Neuronal stem cell (in vitro differentiated cells): ENCODE data around the gene IFNA6.
"Not testable (repeated sequence)": the region's sequence is repeated elsewhere in the genome, so short reads cannot be mapped to it uniquely, and the experiment has no call there.

Experiments used
- DNase-seq: peaks from one replicate; pipeline ENCODE4 v3.0.0-alpha.2; 2013; ENCODE audit warnings: low spot score
- H2AFZ ChIP-seq: one replicate; pipeline ENCODE4 v1.6.1; 2013; ENCODE audit warnings: mild to moderate bottlenecking, low read length, inconsistent platforms
- H2AK5ac ChIP-seq: 2 replicates; pipeline ENCODE4 v1.6.1; 2013; ENCODE audit warnings: low read depth, mild to moderate bottlenecking, inconsistent platforms, low read length, moderate library complexity, mixed read lengths
- H2BK120ac ChIP-seq: 2 replicates; pipeline ENCODE4 v1.6.1; 2013; ENCODE audit warnings: low read depth, mild to moderate bottlenecking, inconsistent platforms, low read length, moderate library complexity, mixed read lengths
- H2BK12ac ChIP-seq: one replicate; pipeline ENCODE4 v1.6.1; 2013; ENCODE audit warnings: low read length, inconsistent platforms
- H2BK15ac ChIP-seq: 2 replicates; pipeline ENCODE4 v1.6.1; 2013; ENCODE audit warnings: mild to moderate bottlenecking, low read length, inconsistent platforms, mixed read lengths
- H2BK5ac ChIP-seq: one replicate; pipeline ENCODE4 v1.6.1; 2013; ENCODE audit warnings: inconsistent platforms, mild to moderate bottlenecking, low read length, moderate library complexity
- H3K14ac ChIP-seq: one replicate; pipeline ENCODE4 v1.6.1; 2013; ENCODE audit warnings: low read length, inconsistent platforms
- H3K18ac ChIP-seq: 2 replicates; pipeline ENCODE4 v1.6.1; 2013; ENCODE audit warnings: low read length, inconsistent platforms
- H3K23ac ChIP-seq: 2 replicates; pipeline ENCODE4 v1.6.1; 2013; ENCODE audit warnings: low read depth, mild to moderate bottlenecking, mixed read lengths, low read length, inconsistent platforms; ENCODE audit not compliant: poor library complexity
- H3K27ac ChIP-seq: replicated peaks from 3 replicates; pipeline ENCODE4 v1.5.1; 2013; ENCODE audit warnings: low read length, inconsistent platforms
- H3K27me3 ChIP-seq, 3 experiments: 2 replicates each; pipeline ENCODE4 v1.6.1; 2013; ENCODE audit warnings: low read length in 3 of 3, mild to moderate bottlenecking in 2 of 3, inconsistent platforms in 1 of 3, low read depth in 1 of 3, mixed read lengths in 1 of 3, moderate library complexity in 1 of 3; ENCODE audit not compliant: control insufficient read depth in 3 of 3, insufficient read depth in 3 of 3
- H3K36me3 ChIP-seq, 2 donors: replicated peaks in 1 of 2; 2 replicates each; pipeline ENCODE4 v1.6.1; 2013; ENCODE audit warnings: low read length in 2 of 2; ENCODE audit not compliant: control insufficient read depth in 2 of 2, insufficient read depth in 2 of 2
- H3K4ac ChIP-seq: 2 replicates; pipeline ENCODE4 v1.6.1; 2013; ENCODE audit warnings: inconsistent platforms, mild to moderate bottlenecking, low read length, moderate library complexity
- H3K4me1 ChIP-seq, 2 donors: 1 replicate in 1 of 2; 2 replicates in 1 of 2; pipeline ENCODE4 v1.6.1; 2013; ENCODE audit warnings: low read length in 2 of 2, low read depth in 1 of 2; ENCODE audit not compliant: control insufficient read depth in 2 of 2, insufficient read depth in 1 of 2
- H3K4me2 ChIP-seq: one replicate; pipeline ENCODE4 v1.6.1; 2013; ENCODE audit warnings: mild to moderate bottlenecking, low read length, inconsistent platforms; ENCODE audit not compliant: insufficient read depth, poor library complexity, severe bottlenecking
- H3K4me3 ChIP-seq, 2 donors: 2 replicates each; pipeline ENCODE4 v1.5.1; 2013; ENCODE audit warnings: low read length in 2 of 2, mild to moderate bottlenecking in 2 of 2, inconsistent platforms in 1 of 2, moderate library complexity in 1 of 2
- H3K79me1 ChIP-seq: one replicate; pipeline ENCODE4 v1.6.1; 2013; ENCODE audit warnings: low read depth, mild to moderate bottlenecking, inconsistent platforms, low read length, moderate library complexity
- H3K9ac ChIP-seq: one replicate; pipeline ENCODE4 v1.6.1; 2013; ENCODE audit warnings: mild to moderate bottlenecking, low read depth, low read length, inconsistent platforms; ENCODE audit not compliant: poor library complexity
- H3K9me3 ChIP-seq, 2 donors: replicated peaks in 1 of 2; 2 replicates each; pipeline versions ENCODE3 to v1.6.1; 2013; ENCODE audit warnings: low read length in 2 of 2, mild to moderate bottlenecking in 2 of 2, inconsistent platforms in 1 of 2, low read depth in 1 of 2, mixed read lengths in 1 of 2, moderate library complexity in 1 of 2; ENCODE audit not compliant: control insufficient read depth in 2 of 2, insufficient read depth in 1 of 2
- H4K8ac ChIP-seq: one replicate; pipeline ENCODE4 v1.6.1; 2013; ENCODE audit warnings: low read depth, mild to moderate bottlenecking, inconsistent platforms, low read length, moderate library complexity
- H4K91ac ChIP-seq: one replicate; pipeline ENCODE4 v1.6.1; 2013; ENCODE audit warnings: low read length, low read depth, mild to moderate bottlenecking, inconsistent platforms; ENCODE audit not compliant: poor library complexity
- WGBS, 2 donors: extraction: QIAGEN DNeasy Blood & Tissue Kit; methylation state at CpG; one replicate each; pipeline ENCODE4 v1.1.7; 2013; ENCODE audit warnings: missing lambda C conversion rate in 2 of 2, mixed read lengths in 1 of 2; ENCODE audit not compliant: insufficient read length in 2 of 2, insufficient replicate concordance in 1 of 2; ENCODE audit errors: extremely low coverage in 2 of 2; 5-methylcytosine and 5-hydroxymethylcytosine counted together

Gene IFNA6

DNA sequence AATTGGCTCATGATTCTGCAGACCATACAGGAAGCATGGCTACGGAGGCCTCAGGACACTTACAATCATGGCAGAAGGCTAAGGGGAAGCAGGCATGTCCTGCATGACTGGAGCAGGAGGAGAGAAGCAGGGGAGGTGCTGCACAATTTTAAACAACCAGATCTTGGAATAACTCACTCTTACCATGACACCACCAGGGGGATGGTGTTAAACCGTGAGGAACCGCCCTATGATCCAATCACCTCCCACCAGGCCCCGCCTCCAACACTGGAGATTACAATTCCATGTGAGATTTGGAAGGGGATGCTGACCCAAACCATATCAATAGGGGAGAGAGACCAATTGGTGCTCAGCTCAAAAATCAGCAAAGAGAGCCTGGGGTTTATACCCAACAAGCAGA, 20.8 kb upstream of the IFNA6 start:
- not testable (repeated sequence) for H3K4me3 ChIP-seq, H3K18ac ChIP-seq, H2BK12ac ChIP-seq, DNase-seq, H3K4ac ChIP-seq, H2BK120ac ChIP-seq, H3K79me1 ChIP-seq, H2AFZ ChIP-seq, H2BK5ac ChIP-seq, H3K27ac ChIP-seq, H3K36me3 ChIP-seq, H2AK5ac ChIP-seq, H3K9me3 ChIP-seq, H4K8ac ChIP-seq, H3K27me3 ChIP-seq, H3K9ac ChIP-seq, H3K4me1 ChIP-seq, H3K23ac ChIP-seq, H4K91ac ChIP-seq, H3K14ac ChIP-seq, H3K4me2 ChIP-seq, H2BK15ac ChIP-seq
- no CpG with 5 or more reads among the region's 4 CpGs for WGBS, 2 donors

DNA sequence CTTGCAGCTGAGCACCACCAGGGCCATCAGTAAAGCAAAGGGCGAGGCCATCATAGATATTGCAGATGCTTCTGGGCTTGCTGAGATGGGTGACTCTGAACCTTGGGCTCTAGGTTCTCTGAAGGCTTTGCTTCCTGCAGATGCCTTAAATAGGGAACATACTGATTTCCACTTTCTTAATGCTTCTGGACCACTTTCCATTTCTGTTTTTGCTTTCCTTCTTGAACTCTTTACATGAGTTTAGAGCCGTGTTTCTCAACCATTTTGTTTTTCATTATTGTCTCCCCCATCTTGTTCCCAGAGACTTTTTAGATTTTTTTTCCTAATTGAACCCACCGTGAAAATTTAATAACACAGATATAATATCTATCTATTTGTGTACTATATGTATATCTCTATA, 17.3 kb upstream of the IFNA6 start, which contains the start of gene IFNA13:
TSS of gene IFNA13 (minus strand) at position 101 of the 400 bp plus-strand sequence. CDS start at position 54, 47 bp downstream.
- no peaks in the 10 kb centered on the region for H3K4me1 ChIP-seq
- H3K36me3 ChIP-seq: no peaks in the 10 kb centered on the region
- no peak within 1 kb of the TSS for H2BK120ac ChIP-seq
- no peaks in the 10 kb centered on the region for H3K27me3 ChIP-seq
- WGBS, 2 donors: no CpG with 5 or more reads among the region's 3 CpGs
- no peak within 1 kb of the TSS for H3K27ac ChIP-seq
- H3K4me3 ChIP-seq: no peak within 1 kb of the TSS
- no peak within 1 kb of the TSS for H4K8ac ChIP-seq
- no peak within 1 kb of the TSS for H2BK12ac ChIP-seq
- no peak within 1 kb of the TSS for H3K18ac ChIP-seq
- no peak within 1 kb of the TSS for H3K4me2 ChIP-seq
- no peak within 1 kb of the TSS for H3K14ac ChIP-seq
- no peak within 1 kb of the TSS for H2AK5ac ChIP-seq
- DNase-seq: no peak
- H2AFZ ChIP-seq: no peak within 1 kb of the TSS
- no peak within 1 kb of the TSS for H3K4ac ChIP-seq
- no peak within 1 kb of the TSS for H3K23ac ChIP-seq
- H4K91ac ChIP-seq: no peak within 1 kb of the TSS
- no peak within 1 kb of the TSS for H2BK5ac ChIP-seq
- no peak within 1 kb of the TSS for H2BK15ac ChIP-seq
- H3K9ac ChIP-seq: no peak within 1 kb of the TSS
- no peaks in the 10 kb centered on the region for H3K79me1 ChIP-seq
- no peaks in the 10 kb centered on the region for H3K9me3 ChIP-seq

DNA sequence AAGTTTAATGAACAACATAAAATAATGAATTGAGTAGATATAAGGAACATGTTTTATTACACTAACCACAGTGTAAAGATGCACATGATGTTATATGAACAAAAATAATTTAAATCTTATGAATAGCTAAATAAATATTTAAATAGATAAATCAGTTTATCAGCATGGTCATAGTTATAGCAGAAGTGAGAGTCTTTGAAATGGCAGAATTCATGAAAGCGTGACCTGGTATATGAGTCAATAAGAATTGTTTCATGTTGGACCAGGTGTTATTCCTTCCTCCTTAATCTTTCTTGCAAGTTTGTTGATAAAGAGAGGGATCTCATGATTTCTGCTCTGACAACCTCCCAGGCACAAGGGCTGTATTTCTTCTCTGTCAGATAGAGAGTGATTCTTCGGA, 16.5 kb upstream of the IFNA6 start:
- no CpG with 5 or more reads among the region's 2 CpGs for WGBS, 2 donors

DNA sequence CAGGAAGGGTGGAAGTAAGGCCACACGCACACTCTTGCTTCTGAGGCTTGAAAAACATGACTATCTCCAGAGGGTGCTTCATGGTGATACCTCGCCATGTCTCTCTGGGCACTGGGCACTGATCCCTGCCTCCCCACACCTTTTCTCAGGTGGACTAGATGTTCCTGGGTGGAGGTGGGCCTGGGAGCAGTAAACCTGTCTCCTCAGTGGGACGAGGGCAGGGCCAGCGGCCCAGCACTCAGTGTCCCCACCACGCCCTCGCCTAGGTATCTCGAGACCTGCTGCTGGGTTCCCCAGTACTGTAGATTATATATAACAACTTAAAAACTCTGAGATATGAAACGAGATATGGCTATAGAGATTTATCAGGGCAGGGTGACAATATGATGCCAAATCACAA, 11.6 kb upstream of the IFNA6 start:
- no peak overlapping the region for H2BK5ac ChIP-seq
- no peak overlapping the region for H2BK12ac ChIP-seq
- no peak overlapping the region for H4K8ac ChIP-seq
- H2AFZ ChIP-seq: no peak overlapping the region
- no peak overlapping the region for H2AK5ac ChIP-seq
- H3K4me3 ChIP-seq: no peak overlapping the region
- H3K23ac ChIP-seq: no peak overlapping the region
- no peaks in the 10 kb centered on the region for H3K79me1 ChIP-seq
- H4K91ac ChIP-seq: no peak overlapping the region
- H3K4me1 ChIP-seq: peaks cover 0 to 2% of the 10 kb centered on the region in 2 donors
- no peaks in the 10 kb centered on the region for H3K9me3 ChIP-seq
- no peaks in the 10 kb centered on the region for H3K27me3 ChIP-seq
- H3K36me3 ChIP-seq: no peaks in the 10 kb centered on the region
- H3K14ac ChIP-seq: no peak overlapping the region
- DNase-seq: no peak
- H3K27ac ChIP-seq: no peak overlapping the region
- no peak overlapping the region for H3K9ac ChIP-seq
- no CpG with 5 or more reads among the region's 8 CpGs for WGBS, 2 donors
- H2BK120ac ChIP-seq: no peak overlapping the region
- H3K4ac ChIP-seq: no peak overlapping the region
- no peak overlapping the region for H3K18ac ChIP-seq
- H2BK15ac ChIP-seq: no peak overlapping the region
- no peak overlapping the region for H3K4me2 ChIP-seq

More for the DNA sequence above, 16.5 kb upstream of the IFNA6 start:
- not testable (repeated sequence) for DNase-seq, H3K27ac ChIP-seq, H2AFZ ChIP-seq, H3K4me1 ChIP-seq, H3K23ac ChIP-seq, H4K8ac ChIP-seq, H2BK5ac ChIP-seq, H3K18ac ChIP-seq, H2BK12ac ChIP-seq, H4K91ac ChIP-seq, H3K9me3 ChIP-seq, H2BK120ac ChIP-seq, H3K4me2 ChIP-seq, H2AK5ac ChIP-seq, H3K4me3 ChIP-seq, H3K14ac ChIP-seq, H3K4ac ChIP-seq, H3K27me3 ChIP-seq, H3K9ac ChIP-seq, H3K79me1 ChIP-seq, H3K36me3 ChIP-seq, H2BK15ac ChIP-seq
